Endothelial cell of umbilical vein (primary cell): ENCODE results near the gene DPP10.

ENCODE experiments used
- CTCF ChIP-seq, 2 donors: IDR thresholded peaks; 1 replicate in 1 of 2; 2 replicates in 1 of 2; pipeline ENCODE4 v1.5.1; 2011; ENCODE audit warnings: low read length in 2 of 2, mild to moderate bottlenecking in 2 of 2, moderate library complexity in 2 of 2, control low read depth in 1 of 2, inconsistent platforms in 1 of 2, low read depth in 1 of 2; ENCODE audit not compliant: insufficient read depth in 1 of 2; ENCODE audit errors: extremely low read depth in 1 of 2
- EZH2 ChIP-seq: IDR thresholded peaks from 2 replicates; pipeline ENCODE4 v1.6.1; 2012; ENCODE audit warnings: borderline replicate concordance, low read depth, mild to moderate bottlenecking, moderate library complexity, low read length, inconsistent platforms; ENCODE audit not compliant: severe bottlenecking
- FOS ChIP-seq: IDR thresholded peaks from 2 replicates; pipeline ENCODE4 v1.6.1; 2011; ENCODE audit warnings: mild to moderate bottlenecking, low read length, moderate library complexity, borderline replicate concordance; ENCODE audit not compliant: insufficient read depth
- JUN ChIP-seq: IDR thresholded peaks from 2 replicates; pipeline ENCODE4 v1.6.1; 2011; ENCODE audit warnings: borderline replicate concordance, low read depth; ENCODE audit not compliant: insufficient read length, insufficient read depth
- MAX ChIP-seq: IDR thresholded peaks from 2 replicates; pipeline ENCODE4 v1.6.1; 2011; ENCODE audit not compliant: insufficient read depth, insufficient read length
- MYC ChIP-seq: IDR thresholded peaks from one replicate; pipeline ENCODE4 v1.6.1; 2011; ENCODE audit warnings: mild to moderate bottlenecking, low read depth, low read length
- POLR2A ChIP-seq: IDR thresholded peaks from 2 replicates; pipeline ENCODE4 v1.6.1; 2012; ENCODE audit warnings: low read depth, mild to moderate bottlenecking, control low read depth, low read length
- POLR2AphosphoS5 ChIP-seq: IDR thresholded peaks from 2 replicates; pipeline ENCODE4 v1.6.1; 2012; ENCODE audit warnings: low read depth, mild to moderate bottlenecking, control low read depth, low read length, moderate library complexity; ENCODE audit not compliant: insufficient read depth

- TF ChIP-seq MAX: no peak
- TF ChIP-seq FOS: no peak
- no peak for TF ChIP-seq CTCF (IDR thresholded peaks at IDR 0.05; ENCODE audit: extremely low read depth in 1 of 2, insufficient read depth in 1 of 2, low read depth in 1 of 2, low read length in 2 of 2)
- no peak for TF ChIP-seq POLR2A
- TF ChIP-seq EZH2: no peak
- no peak for TF ChIP-seq JUN
- no peak for TF ChIP-seq POLR2AphosphoS5
- TF ChIP-seq MYC: no peak
Observed at GRCh38 chr2:115484486-115484885, 1042.0 kb downstream of the DPP10 start.
